Prostate gland (tissue), 2 donors: ENCODE data around the gene CTSW.

ENCODE experiments used
- POLR2A ChIP-seq: fragments of 450-650 bp; IDR thresholded peaks from one replicate; pipeline ENCODE4 v1.6.1; 2016; ENCODE audit warnings: antibody characterized with exemption, mild to moderate bottlenecking
- POLR2AphosphoS5 ChIP-seq: sonication (generic); formaldehyde crosslinking; IDR thresholded peaks from one replicate; pipeline ENCODE4 v1.6.1; 2017; ENCODE audit warnings: antibody characterized with exemption
- TF ChIP-seq, protein P1 (sequence below), 4 experiments: fragments of 200-600 bp in 2 of 4; fragments of 450-650 bp in 2 of 4; sonication (generic) in 2 of 4; IDR thresholded peaks; 1 replicate in 3 of 4; 2 replicates in 1 of 4; pipeline ENCODE4 v1.5.1; 2016 to 2019; ENCODE audit warnings: antibody characterized with exemption in 4 of 4, mild to moderate bottlenecking in 2 of 4, moderate library complexity in 2 of 4

- TF ChIP-seq POLR2A: no peak
- TF ChIP-seq, protein P1, sequence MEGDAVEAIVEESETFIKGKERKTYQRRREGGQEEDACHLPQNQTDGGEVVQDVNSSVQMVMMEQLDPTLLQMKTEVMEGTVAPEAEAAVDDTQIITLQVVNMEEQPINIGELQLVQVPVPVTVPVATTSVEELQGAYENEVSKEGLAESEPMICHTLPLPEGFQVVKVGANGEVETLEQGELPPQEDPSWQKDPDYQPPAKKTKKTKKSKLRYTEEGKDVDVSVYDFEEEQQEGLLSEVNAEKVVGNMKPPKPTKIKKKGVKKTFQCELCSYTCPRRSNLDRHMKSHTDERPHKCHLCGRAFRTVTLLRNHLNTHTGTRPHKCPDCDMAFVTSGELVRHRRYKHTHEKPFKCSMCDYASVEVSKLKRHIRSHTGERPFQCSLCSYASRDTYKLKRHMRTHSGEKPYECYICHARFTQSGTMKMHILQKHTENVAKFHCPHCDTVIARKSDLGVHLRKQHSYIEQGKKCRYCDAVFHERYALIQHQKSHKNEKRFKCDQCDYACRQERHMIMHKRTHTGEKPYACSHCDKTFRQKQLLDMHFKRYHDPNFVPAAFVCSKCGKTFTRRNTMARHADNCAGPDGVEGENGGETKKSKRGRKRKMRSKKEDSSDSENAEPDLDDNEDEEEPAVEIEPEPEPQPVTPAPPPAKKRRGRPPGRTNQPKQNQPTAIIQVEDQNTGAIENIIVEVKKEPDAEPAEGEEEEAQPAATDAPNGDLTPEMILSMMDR (IDR thresholded peaks at IDR 0.05): no peak
- no peak for TF ChIP-seq POLR2AphosphoS5
Observed at GRCh38 chr11:65897020-65897471, 17.4 kb downstream of the CTSW start.
